ENCODE results near the gene NCAPG.

- TF ChIP-seq CTCF (IDR thresholded peaks at IDR 0.05): no peak
- TF ChIP-seq POLR2A (IDR thresholded peaks at IDR 0.05): no peak
Observed at GRCh38 chr4:17814140-17814539, 3.4 kb downstream of the NCAPG start.

Data from testis (tissue), 2 donors.